GM19468 (cell line): ENCODE results near the gene MEFV.
"Not testable (repeated sequence)": the region's sequence is repeated elsewhere in the genome, so short reads cannot be mapped to it uniquely, and the experiment has no call there.

Experiments used
- ATAC-seq: cut with Tn5 transposase; IDR thresholded peaks from one replicate; pipeline ENCODE4 v1.9.1; 2021; ENCODE audit warnings: mild to moderate bottlenecking, moderate library complexity, moderate number of reproducible peaks; ENCODE audit not compliant: unreplicated experiment; ENCODE audit errors: extremely low read depth

Gene MEFV

GRCh38 chr16:3234543-3234856 lies 21.9 kb downstream of the MEFV start:
- no peak for ATAC-seq

GRCh38 chr16:3223913-3224515 lies 32.4 kb downstream of the MEFV start:
- no peak for ATAC-seq

GRCh38 chr16:3220839-3221238 lies 35.6 kb downstream of the MEFV start:
- no peak for ATAC-seq

GRCh38 chr16:3216263-3216640 lies 40.2 kb downstream of the MEFV start:
- no peak for ATAC-seq

GRCh38 chr16:3215601-3216262 lies 40.7 kb downstream of the MEFV start:
- no peak for ATAC-seq

- ATAC-seq: no peak
Observed at GRCh38 chr16:3214904-3215600, 41.4 kb downstream of the MEFV start.

GRCh38 chr16:3212567-3212966 lies 43.9 kb downstream of the MEFV start:
- ATAC-seq: no peak

- no peak for ATAC-seq
Observed at GRCh38 chr16:3212006-3212405, 44.4 kb downstream of the MEFV start.

GRCh38 chr16:3207086-3207953 lies 49.1 kb downstream of the MEFV start:
- ATAC-seq: no peak

- ATAC-seq: not testable (repeated sequence)
Observed at GRCh38 chr16:3205939-3206338, 50.5 kb downstream of the MEFV start.

GRCh38 chr16:3202903-3203539 lies 53.4 kb downstream of the MEFV start:
- ATAC-seq: no peak

GRCh38 chr16:3198334-3199072 lies 57.9 kb downstream of the MEFV start:
- ATAC-seq: no peak

GRCh38 chr16:3197694-3198333 lies 58.6 kb downstream of the MEFV start:
- ATAC-seq: not testable (repeated sequence)

GRCh38 chr16:3195975-3196374 lies 60.5 kb downstream of the MEFV start:
- no peak for ATAC-seq

GRCh38 chr16:3194792-3195191 lies 61.6 kb downstream of the MEFV start:
- no peak for ATAC-seq

GRCh38 chr16:3193221-3194212 lies 62.9 kb downstream of the MEFV start:
- ATAC-seq: no peak

- ATAC-seq: no peak
Observed at GRCh38 chr16:3192476-3193019, 63.9 kb downstream of the MEFV start.
